GM12878 (cell line): ENCODE measurements around the gene TGFBRAP1.

Source experiments
- CHD1 ChIP-seq: IDR thresholded peaks from 2 replicates; pipeline ENCODE4 v1.6.1; 2012; ENCODE audit warnings: low read depth, low read length, improper control_type of control experiment
- CTCF ChIP-seq, 3 experiments: IDR thresholded peaks in 2 of 3; conservative IDR thresholded peaks in 1 of 3; 2 replicates each; pipeline ENCODE4 v1.5.1; 2011; ENCODE audit warnings: low read depth in 3 of 3, low read length in 3 of 3, mild to moderate bottlenecking in 3 of 3, control low read depth in 2 of 3, moderate library complexity in 2 of 3, inconsistent platforms in 1 of 3, mixed read lengths in 1 of 3; ENCODE audit not compliant: control insufficient read depth in 2 of 3, insufficient read depth in 1 of 3; ENCODE audit errors: extremely low read depth in 1 of 3
- ETV6 ChIP-seq, 2 experiments: fragments of 450-650 bp in 1 of 2; IDR thresholded peaks in 1 of 2; conservative IDR thresholded peaks in 1 of 2; 2 replicates each; pipeline ENCODE4 v1.6.1; 2014; ENCODE audit warnings: antibody characterized with exemption in 1 of 2, borderline replicate concordance in 1 of 2, low read depth in 1 of 2, mild to moderate bottlenecking in 1 of 2, moderate library complexity in 1 of 2
- EZH2 ChIP-seq: IDR thresholded peaks from 2 replicates; pipeline ENCODE4 v1.6.1; 2012; ENCODE audit warnings: low read depth, mild to moderate bottlenecking, control low read depth, inconsistent platforms, low read length, borderline replicate concordance; ENCODE audit not compliant: control insufficient read depth
- FOXM1 ChIP-seq: IDR thresholded peaks from 2 replicates; pipeline ENCODE4 v1.6.1; 2012; ENCODE audit warnings: low read depth, mild to moderate bottlenecking, inconsistent platforms, low read length, moderate library complexity
- LARP7 ChIP-seq: fragments of 450-650 bp; IDR thresholded peaks from 2 replicates; pipeline ENCODE4 v1.6.1; 2017; ENCODE audit warnings: mild to moderate bottlenecking
- NFIC ChIP-seq: IDR thresholded peaks from 2 replicates; pipeline ENCODE4 v1.6.1; 2012; ENCODE audit warnings: low read depth, mild to moderate bottlenecking, inconsistent platforms, low read length, moderate library complexity
- NR2C1 ChIP-seq: fragments of 450-650 bp; IDR thresholded peaks from 2 replicates; pipeline ENCODE4 v1.6.1; 2017; ENCODE audit warnings: antibody characterized with exemption, mild to moderate bottlenecking, moderate library complexity
- POLR2A ChIP-seq: IDR thresholded peaks from 2 replicates; pipeline ENCODE4 v1.6.1; 2011; ENCODE audit warnings: low read depth, mild to moderate bottlenecking, low read length
- PRDM15 ChIP-seq: fragments of 450-650 bp; formaldehyde crosslinking; IDR thresholded peaks from 2 replicates; pipeline ENCODE4 v1.4.0; 2020; ENCODE audit warnings: mild to moderate bottlenecking, moderate library complexity
- REST ChIP-seq: IDR thresholded peaks from 2 replicates; pipeline ENCODE4 v1.6.1; 2012; ENCODE audit warnings: mild to moderate bottlenecking, low read depth, low read length
- TAF1 ChIP-seq: IDR thresholded peaks from 2 replicates; pipeline ENCODE4 v1.6.1; 2011; ENCODE audit warnings: mild to moderate bottlenecking, low read depth, low read length, borderline replicate concordance
- ZNF274 ChIP-seq: IDR thresholded peaks from one replicate; pipeline ENCODE4 v1.8.0; 2011; ENCODE audit not compliant: insufficient read length, insufficient read depth

GRCh38 chr2:105258835-105259350 is 70.6 kb downstream of the TGFBRAP1 start:
- TF ChIP-seq TAF1 (no peak), REST (no peak), POLR2A (no peak), CTCF (IDR thresholded peaks at IDR 0.05 in 2 of 3, conservative IDR thresholded peaks at IDR 0.05 in 1 of 3; ENCODE audit: control insufficient read depth in 2 of 3, extremely low read depth in 1 of 3, insufficient read depth in 1 of 3, low read depth in 3 of 3, low read length in 3 of 3) (no peak), ZNF274 (no peak), CHD1 (no peak), EZH2 (no peak), FOXM1 (no peak), ETV6 (conservative IDR thresholded peaks at IDR 0.05 in 1 of 2, IDR thresholded peaks at IDR 0.05 in 1 of 2; ENCODE audit: borderline replicate concordance in 1 of 2, low read depth in 1 of 2) (no peak), NR2C1 (no peak), PRDM15 (CRISPR knock-in tag) (no peak), LARP7 (no peak), NFIC (no peak)
